TTC549 (cell line): Measurements from ENCODE around the gene CHST5.

Experiments
- FAIRE-seq: peaks from 2 replicates; lab custom pipeline; 2012; peaks lifted over from hg19 to GRCh38; lab: Jason Lieb, UNC

CHST5 gene

GRCh38 chr16:75535901-75536300 is at the start of gene CHST5:
Gene CHST5 (minus strand): TSS chr16:75536108. CDS start chr16:75530384, 5,724 bp downstream.
- no peak for FAIRE-seq

GRCh38 chr16:75584108-75584507 is 48.2 kb upstream of the CHST5 start:
- no peak for FAIRE-seq

GRCh38 chr16:75579281-75579834 is 43.5 kb upstream of the CHST5 start:
- no peak for FAIRE-seq

GRCh38 chr16:75578725-75579124 is 42.8 kb upstream of the CHST5 start:
- no peak for FAIRE-seq

GRCh38 chr16:75578212-75578611 is 42.3 kb upstream of the CHST5 start:
- FAIRE-seq: no peak

GRCh38 chr16:75576384-75576811 is 40.5 kb upstream of the CHST5 start:
- FAIRE-seq: no peak

GRCh38 chr16:75575958-75576357 is 40.0 kb upstream of the CHST5 start:
- no peak for FAIRE-seq

- no peak for FAIRE-seq
Observed at GRCh38 chr16:75573955-75574354, 38.0 kb upstream of the CHST5 start.

GRCh38 chr16:75572864-75573542 is 37.1 kb upstream of the CHST5 start:
- FAIRE-seq: no peak

- no peak for FAIRE-seq
Observed at GRCh38 chr16:75570396-75571065, 34.6 kb upstream of the CHST5 start.

- no peak for FAIRE-seq
Observed at GRCh38 chr16:75567911-75568310, 32.0 kb upstream of the CHST5 start.

- no peak for FAIRE-seq
Observed at GRCh38 chr16:75566758-75567255, 30.9 kb upstream of the CHST5 start.

GRCh38 chr16:75566040-75566757 is 30.3 kb upstream of the CHST5 start, which contains the start of gene GABARAPL2:
Gene GABARAPL2 (plus strand): TSS chr16:75566379. CDS start chr16:75566487, 108 bp downstream.
- FAIRE-seq: no peak

- FAIRE-seq: no peak
Observed at GRCh38 chr16:75565640-75566039, 29.7 kb upstream of the CHST5 start.

GRCh38 chr16:75559564-75560372 is 23.9 kb upstream of the CHST5 start:
- FAIRE-seq: no peak

- FAIRE-seq: no peak
Observed at GRCh38 chr16:75558846-75559401, 23.0 kb upstream of the CHST5 start.

- no peak for FAIRE-seq
Observed at GRCh38 chr16:75556431-75556950, 20.6 kb upstream of the CHST5 start.

GRCh38 chr16:75555707-75556430 is 20.0 kb upstream of the CHST5 start, which contains the start of gene TMEM231:
Gene TMEM231 (minus strand): TSS chr16:75556252. CDS start chr16:75556209, 43 bp downstream.
- peak; percentile 81 for FAIRE-seq

- peak; percentile 92 for FAIRE-seq
Observed at GRCh38 chr16:75555213-75555706, 19.4 kb upstream of the CHST5 start.

GRCh38 chr16:75552951-75553350 is 17.0 kb upstream of the CHST5 start:
- FAIRE-seq: no peak
